Smooth muscle cell (in vitro differentiated cells): ENCODE data around the gene FADS2. TPM values are rescaled to one million over a fixed set of nuclear protein-coding genes. Genes with fewer than 3 reads are reported as not detected.

ENCODE experiments used
- DNase-seq: peaks from one replicate; lab custom pipeline; 2025; ENCODE audit not compliant: unreplicated experiment; lab: John Stamatoyannopoulos, UW
- H2AFZ ChIP-seq: fragments of 200-600 bp; sonication (generic); 2 replicates; pipeline ENCODE4 v1.6.0; 2016; ENCODE audit warnings: antibody characterized with exemption, low read depth, mild to moderate bottlenecking
- H3F3A ChIP-seq: fragments of 200-600 bp; sonication (generic); 2 replicates; pipeline ENCODE4 v1.6.0; 2017; ENCODE audit warnings: antibody characterized with exemption, low read depth
- H3K27ac ChIP-seq: fragments of 200-600 bp; sonication (generic); 2 replicates; pipeline ENCODE4 v1.5.1; 2016; ENCODE audit warnings: low read depth, mild to moderate bottlenecking
- H3K27me3 ChIP-seq: fragments of 200-600 bp; sonication (generic); 2 replicates; pipeline ENCODE4 v1.6.1; 2016; ENCODE audit warnings: low read depth, mild to moderate bottlenecking
- H3K36me3 ChIP-seq: fragments of 200-600 bp; sonication (generic); 2 replicates; pipeline ENCODE4 v1.5.1; 2016; ENCODE audit warnings: low read depth
- H3K4me1 ChIP-seq: fragments of 200-600 bp; sonication (generic); 2 replicates; pipeline ENCODE4 v1.5.1; 2016; ENCODE audit warnings: low read depth
- H3K4me2 ChIP-seq: fragments of 200-600 bp; sonication (generic); 2 replicates; pipeline ENCODE4 v1.6.0; 2016; ENCODE audit warnings: mild to moderate bottlenecking
- H3K4me3 ChIP-seq: fragments of 200-600 bp; sonication (generic); 2 replicates; pipeline ENCODE4 v1.5.1; 2016; ENCODE audit warnings: mild to moderate bottlenecking
- H3K79me2 ChIP-seq: fragments of 200-600 bp; sonication (generic); 2 replicates; pipeline ENCODE4 v1.6.0; 2016; ENCODE audit warnings: low read depth, mild to moderate bottlenecking
- H3K9ac ChIP-seq: fragments of 200-600 bp; sonication (generic); 2 replicates; pipeline ENCODE4 v1.6.0; 2016; ENCODE audit warnings: low read depth
- H3K9me3 ChIP-seq: fragments of 200-600 bp; sonication (generic); replicated peaks from 2 replicates; pipeline ENCODE4 v1.5.1; 2016; ENCODE audit warnings: low read depth
- H4K20me1 ChIP-seq: fragments of 200-600 bp; sonication (generic); 2 replicates; pipeline ENCODE4 v1.6.0; 2016; ENCODE audit warnings: low read depth
- CTCF ChIP-seq: fragments of 200-600 bp; sonication (generic); IDR thresholded peaks from 2 replicates; pipeline ENCODE4 v1.5.1; 2017; ENCODE audit warnings: borderline replicate concordance, mild to moderate bottlenecking, antibody characterized with exemption; ENCODE audit not compliant: insufficient read depth, poor library complexity, severe bottlenecking
- WGBS: methylation state at CpG from one replicate; pipeline ENCODE4 v1.1.7; 2016; ENCODE audit warnings: low lambda C conversion rate; 5-methylcytosine and 5-hydroxymethylcytosine counted together
- polyA plus RNA-seq: library from polyadenylated mRNA; unstranded; fragments of >200 nt; fragmentation: Nextera tagmentation; extraction: Ambion mirVana; gene quantifications from 2 replicates; pipeline ENCODE4 v1.2.1, GENCODE V29; 2016
- total RNA-seq: library from RNA; depleted of rRNA; stranded (reverse); fragments of >200 nt; gene quantifications from 2 replicates; pipeline ENCODE4 v1.2.3, GENCODE V29; 2014

Gene FADS2
- total RNA-seq (279 and 332 TPM in 2 replicates), polyA plus RNA-seq (285 and 495 TPM in 2 replicates)

DNA sequence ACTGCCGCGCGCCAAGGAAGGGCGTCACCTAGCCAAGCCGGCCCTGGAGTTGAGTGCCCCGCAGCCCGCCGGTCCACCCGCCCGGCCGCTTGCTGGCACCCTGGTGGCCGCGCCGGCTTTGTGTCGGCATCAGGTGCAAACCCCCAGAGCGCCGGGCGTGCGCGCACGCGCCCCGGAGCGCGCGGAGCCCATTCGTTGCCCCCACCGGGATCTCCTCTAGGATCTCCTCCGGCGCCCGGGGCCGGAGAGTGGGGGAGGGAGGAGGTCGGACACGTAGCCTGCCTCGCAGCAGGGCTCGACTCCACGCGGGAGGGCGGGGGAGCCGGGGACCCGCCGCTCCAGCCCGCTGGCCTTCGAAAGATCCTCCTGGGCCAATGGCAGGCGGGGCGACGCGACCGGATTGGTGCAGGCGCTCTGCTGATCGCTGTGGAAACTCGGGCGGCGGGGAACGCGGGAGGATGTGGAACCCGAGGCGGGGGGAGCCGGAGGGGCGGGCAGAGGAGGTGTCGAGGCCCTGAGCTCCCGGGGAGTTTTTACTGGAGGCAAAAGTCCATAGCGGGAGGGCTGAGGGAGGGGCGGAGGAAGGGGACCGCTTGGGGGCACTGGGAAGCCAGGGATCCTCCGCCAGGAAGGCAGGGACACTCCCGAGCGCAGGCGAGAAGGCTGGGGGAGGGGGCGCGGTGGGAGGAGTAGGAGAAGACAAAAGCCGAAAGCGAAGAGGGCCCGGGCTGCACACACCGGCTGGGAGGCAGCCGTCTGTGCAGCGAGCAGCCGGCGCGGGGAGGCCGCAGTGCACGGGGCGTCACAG, at the start of gene FADS2:
Gene FADS2, plus strand, starts transcription at position 730 of the 808 bp plus-strand sequence. CDS start 91 bp downstream, outside the sequence.
- H4K20me1 ChIP-seq = peaks cover 40% of the 10 kb centered on the region
- peak within 1 kb of the TSS; percentile 78 for H3K4me3 ChIP-seq
- H3K27me3 ChIP-seq = no peaks in the 10 kb centered on the region
- no peaks in the 10 kb centered on the region for H3K36me3 ChIP-seq
- H3F3A ChIP-seq = peaks cover 19% of the 10 kb centered on the region
- H3K4me2 ChIP-seq = peak within 1 kb of the TSS; percentile 96
- DNase-seq = peak; percentile 88
- H2AFZ ChIP-seq = peak within 1 kb of the TSS; percentile 50
- TF ChIP-seq CTCF = no peak
- 2% methylated on average over 67 of the region's 83 CpGs for WGBS
- peaks cover 49% of the 10 kb centered on the region for H3K79me2 ChIP-seq
- peak within 1 kb of the TSS; percentile 57 for H3K27ac ChIP-seq
- peaks cover 27% of the 10 kb centered on the region for H3K4me1 ChIP-seq
- no peaks in the 10 kb centered on the region for H3K9me3 ChIP-seq
- H3K9ac ChIP-seq = peak within 1 kb of the TSS; percentile 56

- H3F3A ChIP-seq = no peaks in the 10 kb centered on the region
- no peak overlapping the region for H3K27ac ChIP-seq
- H3K9ac ChIP-seq = no peak overlapping the region
- peaks cover 2% of the 10 kb centered on the region for H4K20me1 ChIP-seq
- no peaks in the 10 kb centered on the region for H3K9me3 ChIP-seq
- no peak for DNase-seq
- H3K36me3 ChIP-seq = no peaks in the 10 kb centered on the region
- no peak overlapping the region for H3K4me2 ChIP-seq
- H3K4me3 ChIP-seq = no peak overlapping the region
- WGBS = 96% methylated on average over 11 of the region's 11 CpGs
- no peaks in the 10 kb centered on the region for H3K27me3 ChIP-seq
- H2AFZ ChIP-seq = no peak overlapping the region
- TF ChIP-seq CTCF = no peak
- H3K79me2 ChIP-seq = no peaks in the 10 kb centered on the region
- H3K4me1 ChIP-seq = no peaks in the 10 kb centered on the region
Observed at GRCh38 chr11:61778357-61778886, 49.7 kb upstream of the FADS2 start.

- DNase-seq = no peak
- H3K4me3 ChIP-seq = no peak overlapping the region
- no peak overlapping the region for H3K27ac ChIP-seq
- H3F3A ChIP-seq = no peaks in the 10 kb centered on the region
- H3K4me2 ChIP-seq = no peak overlapping the region
- H3K27me3 ChIP-seq = no peaks in the 10 kb centered on the region
- H3K79me2 ChIP-seq = no peaks in the 10 kb centered on the region
- no peak overlapping the region for H2AFZ ChIP-seq
- H4K20me1 ChIP-seq = peaks cover 6% of the 10 kb centered on the region
- no peaks in the 10 kb centered on the region for H3K4me1 ChIP-seq
- no peaks in the 10 kb centered on the region for H3K9me3 ChIP-seq
- no peak overlapping the region for H3K9ac ChIP-seq
- no peaks in the 10 kb centered on the region for H3K36me3 ChIP-seq
- no peak for TF ChIP-seq CTCF
- 92% methylated on average over 23 of the region's 24 CpGs for WGBS
Observed at GRCh38 chr11:61778920-61779650, 49.0 kb upstream of the FADS2 start.
